DMS153 treated with DMSO at 0.1 percent for 48 hours (cell line): Measurements from ENCODE around the gene WDR74.
"Not testable (repeated sequence)": the region's sequence is repeated elsewhere in the genome, so short reads cannot be mapped to it uniquely, and the experiment has no call there.

ENCODE experiments used
- DNase-seq: peaks from one replicate; lab custom pipeline; 2025; ENCODE audit not compliant: unreplicated experiment; lab: John Stamatoyannopoulos, UW

WDR74 gene

GRCh38 chr11:62839050-62839945, at the start of gene WDR74:
Gene WDR74, minus strand, starts transcription at chr11:62839590. Its CDS starts 20 bp downstream, at chr11:62839570.
- peak; percentile 86 for DNase-seq

DNA sequence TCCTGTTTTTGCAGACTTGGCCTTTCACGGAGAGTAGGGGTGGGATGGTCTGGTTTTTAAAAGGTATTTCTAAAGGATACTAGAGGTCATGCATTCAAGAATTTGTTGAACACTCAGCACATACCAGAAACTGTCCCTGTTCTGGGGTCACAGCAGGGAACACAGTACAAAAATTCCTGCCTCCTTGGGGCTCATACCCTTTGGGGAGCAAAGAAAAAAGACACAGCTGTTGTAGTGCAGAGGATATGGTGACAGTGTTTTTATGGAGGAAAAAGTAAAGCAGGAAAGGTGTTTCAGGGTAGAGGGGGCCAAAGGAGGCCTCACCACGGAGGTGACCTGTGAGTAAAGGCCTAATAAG, 49.7 kb upstream of the WDR74 start:
- no peak for DNase-seq

GRCh38 chr11:62888406-62888805, 49.0 kb upstream of the WDR74 start:
- no peak for DNase-seq

- no peak for DNase-seq
Measured at GRCh38 chr11:62885137-62885750, 45.9 kb upstream of the WDR74 start.

DNA sequence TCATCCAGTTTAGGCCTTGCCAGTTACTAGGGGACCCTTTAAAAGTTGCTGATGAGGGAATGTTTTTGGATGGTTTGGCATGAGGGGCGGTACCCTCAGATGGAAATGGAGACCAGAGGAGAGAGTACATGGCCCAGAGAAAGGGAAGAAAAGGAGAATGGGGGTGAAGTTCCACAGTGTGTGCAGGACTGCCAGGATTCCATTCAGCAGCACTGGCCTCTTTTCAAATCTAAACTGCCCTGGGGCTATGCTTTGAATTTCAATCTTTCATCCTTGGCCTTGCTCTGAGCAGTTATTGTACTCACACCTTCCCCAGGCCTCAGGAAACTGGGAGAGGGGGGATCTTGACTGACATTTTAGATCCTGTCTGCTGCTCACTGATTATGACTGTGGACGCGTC, 44.3 kb upstream of the WDR74 start:
- no peak for DNase-seq

GRCh38 chr11:62882788-62883501, 43.6 kb upstream of the WDR74 start:
- DNase-seq: no peak

DNA sequence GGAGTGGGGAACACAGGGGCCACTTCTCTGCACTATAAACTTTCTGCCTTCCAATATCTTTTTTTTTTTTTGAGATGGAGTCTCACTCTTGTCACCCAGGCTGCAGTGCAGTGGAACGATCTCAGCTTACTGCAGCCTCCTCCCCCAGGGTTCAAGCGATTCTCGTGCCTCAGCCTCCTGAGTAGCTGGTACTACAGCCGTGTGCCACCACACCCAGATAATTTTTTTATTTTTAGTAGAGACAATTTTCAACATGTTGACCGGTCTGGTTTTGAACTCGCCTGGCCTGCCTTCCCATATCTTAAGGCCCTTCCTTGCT, 43.0 kb upstream of the WDR74 start:
- DNase-seq: no peak

GRCh38 chr11:62881579-62882430, 42.4 kb upstream of the WDR74 start:
- peak; percentile 71 for DNase-seq

- DNase-seq: peak; percentile 71
Measured at GRCh38 chr11:62880803-62881578, 41.6 kb upstream of the WDR74 start, which contains the start of gene SLC3A2. Gene SLC3A2, plus strand, starts transcription at chr11:62880896. Its CDS starts 128 bp downstream, at chr11:62881024.

- DNase-seq: no peak
Measured at GRCh38 chr11:62880231-62880802, 40.9 kb upstream of the WDR74 start.

- no peak for DNase-seq
Measured at GRCh38 chr11:62879235-62879978, 40.0 kb upstream of the WDR74 start.

DNA sequence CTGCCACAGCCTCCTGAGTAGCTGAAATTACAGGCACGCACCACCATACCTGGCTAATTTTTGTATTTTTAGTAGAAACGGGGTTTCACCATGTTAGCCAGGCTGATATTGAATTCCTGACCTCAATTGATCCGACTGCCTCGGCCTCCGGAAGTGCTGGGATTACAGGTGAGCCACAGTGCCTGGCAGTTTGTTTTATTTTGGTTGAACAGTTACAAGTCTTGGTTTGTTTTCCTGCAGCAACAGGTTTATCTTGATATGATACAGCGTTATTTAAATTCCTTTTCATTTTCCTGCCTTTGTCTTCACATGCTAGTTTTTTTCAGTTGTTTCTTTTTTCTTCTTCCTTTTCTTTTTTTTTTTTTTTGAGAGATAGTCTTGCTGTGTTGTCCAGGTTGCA, 37.3 kb upstream of the WDR74 start:
- DNase-seq: no peak

- DNase-seq: no peak
Measured at GRCh38 chr11:62875698-62876478, 36.5 kb upstream of the WDR74 start.

DNA sequence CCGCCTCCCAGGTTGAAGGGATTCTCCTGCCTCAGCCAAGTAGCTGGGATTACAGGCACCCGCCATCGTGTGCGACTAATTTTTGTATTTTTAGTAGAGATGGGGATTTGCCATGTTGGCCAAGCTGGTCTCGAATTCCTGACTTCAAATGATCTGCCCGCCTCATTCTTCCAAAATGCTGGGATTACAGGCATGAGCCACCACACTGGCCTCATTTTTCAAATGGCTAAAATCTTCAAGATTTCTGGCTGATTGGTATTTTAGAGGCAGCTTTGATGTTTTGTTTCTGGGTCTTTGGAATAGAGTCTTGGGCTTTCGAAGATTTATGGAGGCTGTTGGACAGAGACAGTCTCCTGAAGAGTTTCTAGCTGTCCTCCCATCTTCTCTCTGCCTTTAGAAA, 35.5 kb upstream of the WDR74 start:
- no peak for DNase-seq

- DNase-seq: no peak
Measured at GRCh38 chr11:62865635-62866034, 26.2 kb upstream of the WDR74 start.

GRCh38 chr11:62863687-62864335, 24.4 kb upstream of the WDR74 start:
- no peak for DNase-seq

- not testable (repeated sequence) for DNase-seq
Measured at GRCh38 chr11:62861564-62862192, 22.3 kb upstream of the WDR74 start.
